OCI-LY3 (cell line): ENCODE results near the gene CBX1.

ENCODE experiments used
- EZH2phosphoT487 ChIP-seq: fragments of 200-600 bp; shearing (Covaris generic); IDR thresholded peaks from 2 replicates; pipeline ENCODE4 v1.6.1; 2018; ENCODE audit warnings: antibody characterized with exemption, mixed run types, low read depth
- TF ChIP-seq, protein P1 (sequence below): fragments of 200-600, 300-600 bp; sonication (generic); IDR thresholded peaks from 2 replicates; pipeline ENCODE4 v1.5.1; 2014; ENCODE audit warnings: antibody characterized with exemption, low read length, low read depth

DNA sequence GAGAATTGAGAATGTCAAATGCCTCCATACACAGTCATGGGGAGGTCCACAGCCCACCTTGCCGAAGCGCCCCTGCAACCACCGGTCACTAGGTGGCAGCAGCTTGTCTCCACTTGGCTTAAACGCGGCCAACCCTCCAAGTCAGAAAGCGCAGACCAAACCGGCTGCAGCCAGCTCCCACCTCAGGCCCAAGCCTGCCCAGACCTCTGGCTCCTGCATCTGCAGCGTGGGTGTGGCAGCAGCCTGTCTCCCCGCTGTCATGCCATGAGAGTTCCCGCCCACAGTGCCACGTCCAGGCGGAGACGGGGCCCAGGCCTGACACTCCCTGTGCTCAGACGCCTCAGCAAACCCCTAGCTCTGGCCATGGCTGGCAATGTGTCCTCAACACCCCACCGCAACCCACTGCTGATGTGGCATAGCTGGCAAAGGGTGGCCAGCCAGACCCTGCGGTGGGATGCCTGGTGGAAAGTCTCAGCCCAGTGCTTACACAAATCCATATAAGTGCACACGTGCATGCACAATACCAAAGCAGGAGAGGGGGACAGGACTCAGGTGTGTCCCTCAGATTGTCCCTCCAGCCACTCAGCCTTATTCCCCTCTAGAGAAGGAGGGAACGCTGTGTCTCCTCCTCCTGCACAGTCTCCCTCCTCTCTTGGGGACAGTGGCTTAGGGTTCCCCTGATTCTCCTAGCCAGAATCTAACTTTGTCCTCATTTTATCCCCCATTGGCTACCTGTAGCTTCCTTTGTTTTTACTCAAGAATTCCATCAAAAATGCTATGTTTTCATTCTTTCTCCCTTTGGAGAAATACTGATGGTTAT lies 74.6 kb downstream of the CBX1 start:
- TF ChIP-seq, protein P1, sequence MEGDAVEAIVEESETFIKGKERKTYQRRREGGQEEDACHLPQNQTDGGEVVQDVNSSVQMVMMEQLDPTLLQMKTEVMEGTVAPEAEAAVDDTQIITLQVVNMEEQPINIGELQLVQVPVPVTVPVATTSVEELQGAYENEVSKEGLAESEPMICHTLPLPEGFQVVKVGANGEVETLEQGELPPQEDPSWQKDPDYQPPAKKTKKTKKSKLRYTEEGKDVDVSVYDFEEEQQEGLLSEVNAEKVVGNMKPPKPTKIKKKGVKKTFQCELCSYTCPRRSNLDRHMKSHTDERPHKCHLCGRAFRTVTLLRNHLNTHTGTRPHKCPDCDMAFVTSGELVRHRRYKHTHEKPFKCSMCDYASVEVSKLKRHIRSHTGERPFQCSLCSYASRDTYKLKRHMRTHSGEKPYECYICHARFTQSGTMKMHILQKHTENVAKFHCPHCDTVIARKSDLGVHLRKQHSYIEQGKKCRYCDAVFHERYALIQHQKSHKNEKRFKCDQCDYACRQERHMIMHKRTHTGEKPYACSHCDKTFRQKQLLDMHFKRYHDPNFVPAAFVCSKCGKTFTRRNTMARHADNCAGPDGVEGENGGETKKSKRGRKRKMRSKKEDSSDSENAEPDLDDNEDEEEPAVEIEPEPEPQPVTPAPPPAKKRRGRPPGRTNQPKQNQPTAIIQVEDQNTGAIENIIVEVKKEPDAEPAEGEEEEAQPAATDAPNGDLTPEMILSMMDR, result peak; percentile 92
- TF ChIP-seq EZH2phosphoT487, result no peak
